HL-60 (cell line): Measurements from ENCODE around the gene EPHA6.

Experiments used
- DNase-seq, 2 experiments: peaks; one replicate each; pipeline ENCODE4 v3.0.0-alpha.2; 2010 to 2020; ENCODE audit warnings: low read depth in 1 of 2, low spot score in 1 of 2
- H3K27ac ChIP-seq: fragments of 250-450 bp; sonication (Bioruptor Pico); replicated peaks from 2 replicates; pipeline ENCODE4 v1.5.1; 2020; ENCODE audit warnings: mild to moderate bottlenecking, moderate library complexity
- H3K27me3 ChIP-seq: fragments of 250-450 bp; sonication (Bioruptor Pico); 2 replicates; pipeline ENCODE4 v1.5.1; 2021; ENCODE audit warnings: mild to moderate bottlenecking, moderate library complexity; ENCODE audit not compliant: insufficient read depth, poor library complexity, severe bottlenecking
- H3K4me3 ChIP-seq: replicated peaks from 2 replicates; pipeline ENCODE4 v1.5.1; 2011; ENCODE audit warnings: mild to moderate bottlenecking, control low read depth, low read length; ENCODE audit not compliant: insufficient read depth
- GABPA ChIP-seq: IDR thresholded peaks from 2 replicates; pipeline ENCODE4 v1.6.1; 2012; ENCODE audit warnings: low read depth
- POLR2AphosphoS5 ChIP-seq: IDR thresholded peaks from 2 replicates; pipeline ENCODE4 v1.6.1; 2012; ENCODE audit warnings: low read depth
- SPI1 ChIP-seq: IDR thresholded peaks from 2 replicates; pipeline ENCODE4 v1.6.1; 2012; ENCODE audit warnings: low read depth, mild to moderate bottlenecking, borderline replicate concordance
- TF ChIP-seq, protein P1 (sequence below): IDR thresholded peaks from one replicate; pipeline ENCODE4 v1.5.1; 2011; ENCODE audit warnings: low read length, control low read depth, inconsistent platforms; ENCODE audit not compliant: insufficient read depth
- TF ChIP-seq, protein P2 (sequence below): IDR thresholded peaks from 2 replicates; pipeline ENCODE4 v1.6.1; 2012; ENCODE audit warnings: low read depth; ENCODE audit not compliant: insufficient replicate concordance

The EPHA6 gene

DNA sequence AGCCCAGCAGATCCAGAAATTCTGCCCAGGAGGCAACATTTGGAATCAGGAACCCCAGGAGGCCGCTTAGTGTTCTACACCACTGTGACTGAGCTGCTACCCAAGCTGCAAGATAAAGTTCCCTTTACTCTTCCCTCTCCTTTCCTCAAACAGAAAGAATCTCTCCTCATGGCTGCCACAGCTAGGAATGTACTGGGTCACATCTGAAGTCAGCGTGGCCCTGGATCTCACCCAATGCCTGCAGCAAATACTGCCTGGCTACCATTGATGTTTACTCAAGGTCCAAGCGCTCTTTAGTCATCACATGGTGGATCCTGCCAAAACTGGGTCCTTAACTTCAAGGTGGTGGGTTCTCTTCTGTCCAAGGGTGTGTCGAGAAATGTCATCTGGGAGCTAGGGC is 382.7 kb downstream of the EPHA6 start:
- no peaks in the 10 kb centered on the region for H3K27me3 ChIP-seq
- DNase-seq: no peak
- no peak overlapping the region for H3K4me3 ChIP-seq
- H3K27ac ChIP-seq: no peak overlapping the region
- TF ChIP-seq, protein P1, sequence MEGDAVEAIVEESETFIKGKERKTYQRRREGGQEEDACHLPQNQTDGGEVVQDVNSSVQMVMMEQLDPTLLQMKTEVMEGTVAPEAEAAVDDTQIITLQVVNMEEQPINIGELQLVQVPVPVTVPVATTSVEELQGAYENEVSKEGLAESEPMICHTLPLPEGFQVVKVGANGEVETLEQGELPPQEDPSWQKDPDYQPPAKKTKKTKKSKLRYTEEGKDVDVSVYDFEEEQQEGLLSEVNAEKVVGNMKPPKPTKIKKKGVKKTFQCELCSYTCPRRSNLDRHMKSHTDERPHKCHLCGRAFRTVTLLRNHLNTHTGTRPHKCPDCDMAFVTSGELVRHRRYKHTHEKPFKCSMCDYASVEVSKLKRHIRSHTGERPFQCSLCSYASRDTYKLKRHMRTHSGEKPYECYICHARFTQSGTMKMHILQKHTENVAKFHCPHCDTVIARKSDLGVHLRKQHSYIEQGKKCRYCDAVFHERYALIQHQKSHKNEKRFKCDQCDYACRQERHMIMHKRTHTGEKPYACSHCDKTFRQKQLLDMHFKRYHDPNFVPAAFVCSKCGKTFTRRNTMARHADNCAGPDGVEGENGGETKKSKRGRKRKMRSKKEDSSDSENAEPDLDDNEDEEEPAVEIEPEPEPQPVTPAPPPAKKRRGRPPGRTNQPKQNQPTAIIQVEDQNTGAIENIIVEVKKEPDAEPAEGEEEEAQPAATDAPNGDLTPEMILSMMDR: no peak
- TF ChIP-seq GABPA: no peak
- no peak for TF ChIP-seq POLR2AphosphoS5
- TF ChIP-seq, protein P2, sequence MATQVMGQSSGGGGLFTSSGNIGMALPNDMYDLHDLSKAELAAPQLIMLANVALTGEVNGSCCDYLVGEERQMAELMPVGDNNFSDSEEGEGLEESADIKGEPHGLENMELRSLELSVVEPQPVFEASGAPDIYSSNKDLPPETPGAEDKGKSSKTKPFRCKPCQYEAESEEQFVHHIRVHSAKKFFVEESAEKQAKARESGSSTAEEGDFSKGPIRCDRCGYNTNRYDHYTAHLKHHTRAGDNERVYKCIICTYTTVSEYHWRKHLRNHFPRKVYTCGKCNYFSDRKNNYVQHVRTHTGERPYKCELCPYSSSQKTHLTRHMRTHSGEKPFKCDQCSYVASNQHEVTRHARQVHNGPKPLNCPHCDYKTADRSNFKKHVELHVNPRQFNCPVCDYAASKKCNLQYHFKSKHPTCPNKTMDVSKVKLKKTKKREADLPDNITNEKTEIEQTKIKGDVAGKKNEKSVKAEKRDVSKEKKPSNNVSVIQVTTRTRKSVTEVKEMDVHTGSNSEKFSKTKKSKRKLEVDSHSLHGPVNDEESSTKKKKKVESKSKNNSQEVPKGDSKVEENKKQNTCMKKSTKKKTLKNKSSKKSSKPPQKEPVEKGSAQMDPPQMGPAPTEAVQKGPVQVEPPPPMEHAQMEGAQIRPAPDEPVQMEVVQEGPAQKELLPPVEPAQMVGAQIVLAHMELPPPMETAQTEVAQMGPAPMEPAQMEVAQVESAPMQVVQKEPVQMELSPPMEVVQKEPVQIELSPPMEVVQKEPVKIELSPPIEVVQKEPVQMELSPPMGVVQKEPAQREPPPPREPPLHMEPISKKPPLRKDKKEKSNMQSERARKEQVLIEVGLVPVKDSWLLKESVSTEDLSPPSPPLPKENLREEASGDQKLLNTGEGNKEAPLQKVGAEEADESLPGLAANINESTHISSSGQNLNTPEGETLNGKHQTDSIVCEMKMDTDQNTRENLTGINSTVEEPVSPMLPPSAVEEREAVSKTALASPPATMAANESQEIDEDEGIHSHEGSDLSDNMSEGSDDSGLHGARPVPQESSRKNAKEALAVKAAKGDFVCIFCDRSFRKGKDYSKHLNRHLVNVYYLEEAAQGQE: no peak
- no peak for TF ChIP-seq SPI1

DNA sequence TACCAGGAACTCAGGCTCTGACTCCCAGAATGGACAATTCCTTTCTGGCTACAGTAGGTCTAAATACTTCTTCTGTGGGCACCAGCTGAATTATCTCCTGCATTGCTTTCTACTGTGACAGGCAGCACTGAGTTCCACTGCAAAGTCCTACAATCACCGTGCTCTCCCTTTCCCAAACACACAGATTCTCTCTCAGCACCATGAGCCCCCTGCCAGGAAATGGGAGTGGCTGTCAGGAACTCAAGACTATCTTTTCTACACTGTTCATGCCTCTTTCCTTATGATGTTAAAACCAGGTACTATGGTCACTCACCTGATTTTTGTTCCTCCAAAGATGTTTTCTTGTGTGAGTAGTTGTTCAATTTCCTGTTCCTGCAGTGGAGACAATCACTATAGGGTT is 383.4 kb downstream of the EPHA6 start:
- Histone ChIP-seq H3K4me3 (no peak overlapping the region), H3K27ac (no peak overlapping the region), H3K27me3 (no peaks in the 10 kb centered on the region)
- DNase-seq: no peak
- TF ChIP-seq, protein P1: no peak
- TF ChIP-seq GABPA (no peak), SPI1 (no peak), POLR2AphosphoS5 (no peak)

DNA sequence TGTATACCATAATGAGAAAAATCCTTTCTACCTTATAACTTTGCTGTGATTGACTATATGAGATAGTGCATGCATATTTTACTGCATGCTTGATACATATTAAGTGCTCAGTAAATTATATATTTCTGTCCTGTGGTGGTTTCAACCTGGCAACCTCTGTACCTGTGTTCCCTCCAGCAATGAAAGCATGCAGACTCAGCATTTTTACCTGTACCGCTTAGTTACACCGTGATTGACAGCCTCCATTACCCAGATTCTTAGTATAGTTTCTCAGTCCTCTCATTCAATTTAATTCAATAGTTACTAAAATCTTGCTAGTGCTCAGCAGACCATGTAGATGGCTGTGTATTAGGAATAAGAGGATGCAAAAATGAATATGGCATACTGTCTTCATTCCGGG is 386.0 kb downstream of the EPHA6 start:
- no peak for DNase-seq
- H3K27ac ChIP-seq: no peak overlapping the region
- H3K27me3 ChIP-seq: no peaks in the 10 kb centered on the region
- H3K4me3 ChIP-seq: no peak overlapping the region
- TF ChIP-seq GABPA: no peak
- no peak for TF ChIP-seq SPI1
- TF ChIP-seq, protein P1: no peak
- no peak for TF ChIP-seq POLR2AphosphoS5
- TF ChIP-seq, protein P2: no peak

DNA sequence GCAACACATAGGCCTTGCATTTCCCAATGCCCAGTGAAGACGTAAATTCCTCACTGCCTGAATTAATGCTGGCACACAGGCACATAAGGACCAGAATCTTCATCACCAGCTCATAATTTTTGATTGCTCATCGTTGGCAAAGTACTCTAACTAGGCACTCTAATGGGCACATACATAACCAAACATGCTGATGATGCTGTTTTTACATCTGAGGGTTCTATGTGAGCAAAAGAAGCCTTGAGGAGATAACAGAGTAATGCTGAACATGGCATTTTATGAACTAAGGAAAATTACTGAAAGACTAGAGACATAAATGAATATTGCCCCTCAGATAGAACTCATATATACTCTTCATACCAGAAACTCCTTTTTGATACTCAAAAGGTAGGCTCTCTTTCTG is 387.4 kb downstream of the EPHA6 start:
- no peak for DNase-seq
- no peaks in the 10 kb centered on the region for H3K27me3 ChIP-seq
- no peak overlapping the region for H3K4me3 ChIP-seq
- TF ChIP-seq SPI1: no peak
- no peak for TF ChIP-seq GABPA
- TF ChIP-seq POLR2AphosphoS5: no peak
- TF ChIP-seq, protein P2: no peak
- TF ChIP-seq, protein P1: no peak
- H3K27ac ChIP-seq: no peak overlapping the region
